Measurements from ENCODE around the gene MLLT10.

The MLLT10 gene

DNA sequence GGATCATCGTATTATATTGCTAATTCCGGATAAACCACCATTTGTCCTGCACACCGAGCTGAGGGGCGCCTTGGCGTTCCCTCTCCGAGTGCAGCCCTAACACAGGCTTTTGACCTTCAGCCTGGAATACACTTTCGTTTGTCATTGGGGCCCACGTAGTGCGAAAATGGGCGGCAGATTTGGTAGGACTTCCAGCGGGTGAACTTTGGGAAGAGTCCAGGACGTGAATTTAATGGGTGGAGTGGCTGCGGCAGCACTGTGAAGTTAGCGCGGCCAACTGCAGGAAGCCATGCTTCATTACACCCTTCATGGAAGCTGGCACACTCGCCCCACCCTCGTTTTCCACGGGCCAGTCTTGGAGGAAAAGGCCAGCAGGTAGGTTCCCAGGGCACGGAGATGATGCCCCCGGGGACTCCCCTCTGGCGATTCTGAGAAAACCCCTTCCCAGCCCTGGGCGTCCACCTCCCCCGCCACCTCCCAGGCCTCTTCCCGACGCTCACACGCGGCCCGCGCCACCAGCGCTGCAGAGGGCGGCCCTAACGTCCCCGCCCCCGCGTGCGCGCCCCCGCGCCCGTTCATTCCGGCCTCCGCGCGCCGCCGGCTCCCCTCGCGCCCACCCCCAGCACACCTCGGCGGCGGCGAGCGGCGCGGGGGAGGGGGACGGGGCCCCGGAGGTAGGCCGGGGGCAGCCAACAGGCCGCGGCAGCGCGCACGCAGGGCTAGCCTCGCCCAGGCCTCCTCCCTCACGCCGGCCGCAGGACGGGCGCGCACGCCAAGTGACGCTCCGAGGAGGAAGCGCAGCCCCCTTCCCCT lies at the start of gene MLLT10:
MLLT10 (plus strand) TSS at position 766 of the 813 bp plus-strand sequence. CDS start 413 bp downstream, outside the sequence.
- DNase-seq: peak; percentile 99

DNA sequence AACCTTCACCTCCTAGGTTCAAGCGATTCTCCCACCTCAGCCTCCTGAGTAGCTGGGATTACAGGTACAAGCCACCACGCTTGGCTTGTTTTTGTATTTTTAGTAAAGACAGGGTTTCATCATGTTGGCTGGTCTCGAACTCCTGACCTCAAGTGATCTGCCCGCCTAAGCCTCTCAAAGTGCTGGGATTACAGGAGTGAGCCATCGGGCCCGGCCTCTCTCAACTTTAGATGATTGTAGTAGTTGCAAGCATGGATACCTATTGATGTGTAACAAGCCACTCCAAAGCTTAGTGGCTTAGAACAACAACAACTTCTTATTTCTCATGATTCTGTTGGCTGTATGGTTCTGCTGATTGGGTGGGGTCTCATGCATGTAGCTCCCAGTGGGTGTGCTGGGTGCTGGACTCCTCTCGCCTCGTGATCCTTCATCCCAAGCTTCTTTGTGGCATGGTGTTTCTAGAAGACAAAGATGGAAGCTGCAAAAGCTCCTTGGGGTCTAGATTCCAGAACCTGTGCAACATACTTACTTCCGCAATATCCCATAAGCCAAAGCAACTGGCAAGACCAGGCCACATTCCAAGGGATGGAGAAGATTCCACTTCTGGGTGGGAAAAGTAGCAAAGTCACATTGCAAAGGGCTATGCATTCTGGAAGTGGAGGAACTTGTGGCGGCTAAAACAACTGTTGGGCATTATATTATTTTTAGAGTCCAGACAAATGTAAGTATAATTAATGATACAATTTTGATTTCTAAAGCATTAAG lies 46.4 kb upstream of the MLLT10 start:
- no peak for DNase-seq

DNA sequence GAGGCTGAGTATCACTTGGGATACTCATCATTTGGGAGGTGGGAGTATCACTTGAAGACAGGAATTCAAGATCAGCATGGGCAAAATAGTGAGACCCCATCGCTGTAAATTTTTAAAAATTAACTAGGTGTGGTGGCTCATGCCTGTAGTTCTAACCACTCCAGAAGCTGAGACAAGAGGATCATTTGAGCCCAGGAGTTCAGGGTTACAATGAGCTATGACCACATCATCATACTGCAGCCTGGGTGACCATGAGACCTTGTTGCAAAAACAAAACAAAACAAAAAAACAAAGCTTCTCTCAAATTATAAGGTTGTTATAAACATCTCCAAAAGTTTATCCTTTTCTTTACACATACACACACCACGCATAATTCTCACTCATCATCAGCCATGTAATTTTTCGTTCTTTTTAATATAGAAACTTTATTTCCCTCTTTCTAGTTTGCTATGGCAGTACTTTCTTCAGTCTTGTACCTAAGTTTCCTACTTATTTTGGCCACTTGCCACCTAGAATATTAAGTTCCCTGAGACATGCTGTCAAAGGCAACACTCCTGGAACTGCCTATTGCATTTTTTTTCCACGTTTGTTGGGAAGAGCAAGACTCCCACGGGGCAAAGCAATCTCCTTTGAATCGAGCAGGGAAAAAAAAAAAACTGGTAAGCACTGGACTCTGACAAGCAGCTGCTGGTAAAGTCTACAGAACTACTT lies 45.6 kb upstream of the MLLT10 start:
- DNase-seq: no peak

DNA sequence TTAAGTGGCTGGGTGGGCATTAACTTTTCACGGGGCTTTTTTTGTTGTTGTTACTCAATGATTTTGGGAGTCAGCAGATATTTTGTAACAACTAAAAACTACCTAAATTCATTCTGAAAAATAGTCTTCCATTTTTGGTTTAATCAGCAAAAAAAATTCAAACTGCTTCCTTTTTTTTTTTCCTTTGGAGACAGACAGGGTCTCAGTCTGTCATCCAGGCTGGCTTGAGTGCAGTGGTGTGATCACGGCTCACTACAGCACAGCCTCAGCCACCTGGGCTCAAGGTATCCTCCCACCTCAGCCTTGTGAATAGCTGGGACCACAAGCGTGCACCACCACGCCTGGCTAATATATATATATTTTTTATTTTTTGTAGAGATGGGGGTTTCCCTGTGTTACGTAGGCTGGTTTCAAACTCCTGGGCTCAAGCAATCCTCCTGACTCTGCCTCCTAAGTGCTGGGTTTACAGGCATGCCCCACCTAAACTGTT lies 45.0 kb upstream of the MLLT10 start:
- no peak for DNase-seq

DNA sequence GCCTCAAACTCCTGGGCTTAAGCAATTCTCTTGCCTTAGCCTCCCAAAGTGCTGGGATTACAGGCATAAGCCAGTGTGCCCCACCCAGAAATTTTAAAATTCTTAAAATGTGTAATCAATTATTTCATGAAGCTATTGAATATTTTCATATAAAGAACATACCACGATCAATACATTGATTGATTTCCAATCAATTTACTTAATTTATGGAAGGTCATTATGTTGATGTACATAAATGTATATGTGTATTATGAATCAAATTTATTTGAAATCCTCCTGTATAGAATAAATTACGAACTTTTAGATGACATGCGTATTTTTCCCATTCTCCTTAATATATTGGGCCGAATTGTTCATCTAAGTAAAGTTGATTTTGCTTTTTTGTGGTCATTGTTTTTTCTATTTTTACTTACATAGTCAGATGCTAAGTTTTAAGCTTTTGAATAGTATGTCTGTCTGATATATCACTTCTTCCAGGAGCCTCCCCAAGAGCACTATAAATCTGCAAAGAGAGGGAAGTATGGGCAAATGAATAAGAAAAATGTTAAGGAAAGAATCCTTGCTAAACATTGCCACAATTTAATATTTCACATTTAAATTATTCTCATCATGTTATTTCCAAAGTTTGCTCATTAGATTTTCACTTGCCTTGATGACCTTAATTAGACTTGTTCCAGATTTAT lies 43.9 kb upstream of the MLLT10 start:
- DNase-seq: no peak

DNA sequence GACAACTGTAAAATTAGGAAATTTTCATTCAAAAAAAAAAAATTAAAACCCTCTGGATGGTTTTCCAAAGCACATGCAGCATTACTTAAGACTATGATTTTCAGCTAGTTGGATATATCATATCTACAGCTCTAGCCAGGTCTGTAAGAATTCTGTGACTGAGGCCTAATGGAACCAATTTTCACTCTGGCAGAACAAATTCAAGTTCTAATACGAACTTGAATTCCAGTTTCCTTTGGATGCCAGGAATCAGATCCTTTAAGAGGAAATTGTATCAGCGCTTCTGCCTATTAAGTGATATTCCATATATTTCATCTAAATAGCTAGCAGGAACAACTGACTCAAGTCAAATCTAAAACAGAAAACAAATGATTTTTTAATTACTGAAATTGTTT lies 43.3 kb upstream of the MLLT10 start:
- no peak for DNase-seq

DNA sequence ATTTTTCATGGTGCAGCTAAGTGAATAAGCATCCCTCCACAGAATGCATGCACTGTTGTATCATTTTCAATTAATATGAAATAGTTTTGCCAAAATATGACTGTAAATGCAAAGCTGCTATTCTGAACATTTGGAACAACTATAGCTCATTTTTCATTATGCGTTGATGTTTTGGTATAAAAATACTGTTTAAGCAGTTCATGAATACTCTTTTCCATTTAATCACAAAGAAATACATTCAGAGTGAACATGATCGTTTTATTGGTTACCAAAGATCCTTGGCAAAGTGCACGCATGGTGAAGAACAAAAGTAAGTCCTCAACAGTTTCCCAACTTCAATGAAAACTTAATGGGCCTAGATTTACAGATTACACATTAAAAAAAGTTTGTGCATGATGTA lies 41.6 kb upstream of the MLLT10 start:
- no peak for DNase-seq

DNA sequence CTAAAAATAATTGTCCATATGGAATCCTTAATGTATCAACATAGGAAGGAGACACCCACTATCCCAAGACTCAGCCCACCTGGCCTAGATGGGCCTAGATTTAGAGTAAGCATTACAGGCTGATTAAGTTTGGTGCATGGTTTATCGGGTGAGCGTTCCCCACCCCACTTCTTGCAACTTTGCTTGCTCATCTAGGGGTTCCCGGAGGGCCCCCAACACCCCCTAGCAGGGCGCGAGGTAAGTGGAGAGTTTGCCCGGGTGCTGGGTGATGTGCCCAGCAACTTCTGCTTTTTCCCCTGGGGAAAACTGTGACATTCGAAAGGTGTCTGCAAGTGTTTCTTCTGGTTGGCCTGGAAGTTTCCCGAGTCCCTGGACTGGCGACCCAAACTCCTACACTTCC lies 40.2 kb upstream of the MLLT10 start:
- no peak for DNase-seq

DNA sequence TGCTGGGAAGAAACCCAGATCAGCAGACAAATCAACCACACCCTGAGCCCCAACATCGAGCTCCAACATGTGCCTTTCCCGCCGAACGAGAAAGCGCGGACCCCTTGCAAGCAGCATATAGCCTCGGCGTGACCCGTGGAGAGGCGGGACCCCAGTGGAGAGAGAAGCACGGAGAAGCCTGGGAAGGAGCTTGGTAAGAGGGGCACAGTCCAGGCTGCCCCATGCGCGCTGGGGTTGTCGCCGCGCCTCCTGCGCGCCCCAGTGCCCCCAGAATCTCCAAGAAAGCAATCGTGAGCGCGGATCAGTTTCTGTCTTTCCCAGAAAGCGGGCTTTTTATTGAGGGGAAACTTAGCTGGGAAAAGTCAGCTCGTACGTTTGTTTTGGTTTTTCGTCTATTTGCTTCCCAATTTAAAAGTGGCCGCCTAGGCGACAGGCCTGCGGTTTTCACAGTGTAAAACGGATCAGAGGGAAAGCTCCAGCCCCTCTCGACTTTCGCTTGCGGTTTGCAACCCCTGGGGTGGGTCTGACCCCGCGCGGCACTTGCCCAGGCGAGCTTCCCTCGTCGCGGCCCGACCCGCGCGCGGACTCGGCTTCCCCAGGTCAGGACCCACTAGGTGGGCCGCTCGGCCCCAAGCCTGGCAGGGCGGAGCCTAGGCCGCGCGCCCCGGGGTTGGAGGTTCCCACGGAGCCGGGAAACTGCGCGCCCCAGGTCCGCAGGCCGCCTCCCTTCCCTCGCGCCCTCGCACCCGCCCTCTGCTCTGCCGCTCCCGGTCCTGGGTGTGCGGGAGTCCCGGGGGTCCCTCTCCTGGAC lies 39.6 kb upstream of the MLLT10 start:
- DNase-seq: peak; percentile 62

DNA sequence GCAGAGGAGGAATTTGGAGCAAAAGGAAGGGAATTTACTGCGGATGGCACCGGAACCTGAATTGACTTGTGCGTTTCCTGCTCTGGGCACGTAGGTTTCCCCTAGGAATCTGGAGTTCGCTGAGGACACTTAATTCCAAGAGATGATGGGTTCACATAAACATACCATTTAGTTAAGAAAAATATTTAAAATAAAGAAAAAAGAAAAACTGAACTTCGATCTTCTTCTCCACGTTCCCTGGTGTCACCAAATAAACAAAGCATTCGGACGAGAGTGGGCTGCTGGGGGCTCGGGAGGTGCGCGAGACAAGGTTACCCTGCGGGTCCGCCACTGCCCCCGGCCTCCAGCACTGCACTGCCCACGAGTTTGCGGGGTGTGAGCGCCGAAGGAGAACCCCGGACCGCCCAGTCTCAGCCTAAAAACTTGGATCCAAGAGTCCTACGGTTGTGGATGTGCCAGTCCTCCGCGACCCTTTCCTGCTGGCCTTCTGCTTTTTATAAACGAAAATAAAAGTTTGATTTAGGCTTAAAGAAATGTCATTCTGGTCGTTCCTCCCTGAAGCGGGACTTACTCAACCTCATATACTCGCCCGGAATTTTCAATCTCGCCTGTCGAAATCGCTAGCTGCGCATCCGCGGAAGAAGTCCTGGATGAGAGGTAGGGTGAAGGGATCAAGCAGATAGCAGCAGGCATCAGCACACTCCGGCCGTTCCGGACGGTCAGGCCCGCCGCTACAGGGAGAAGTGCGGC lies 38.9 kb upstream of the MLLT10 start:
- no peak for DNase-seq

DNA sequence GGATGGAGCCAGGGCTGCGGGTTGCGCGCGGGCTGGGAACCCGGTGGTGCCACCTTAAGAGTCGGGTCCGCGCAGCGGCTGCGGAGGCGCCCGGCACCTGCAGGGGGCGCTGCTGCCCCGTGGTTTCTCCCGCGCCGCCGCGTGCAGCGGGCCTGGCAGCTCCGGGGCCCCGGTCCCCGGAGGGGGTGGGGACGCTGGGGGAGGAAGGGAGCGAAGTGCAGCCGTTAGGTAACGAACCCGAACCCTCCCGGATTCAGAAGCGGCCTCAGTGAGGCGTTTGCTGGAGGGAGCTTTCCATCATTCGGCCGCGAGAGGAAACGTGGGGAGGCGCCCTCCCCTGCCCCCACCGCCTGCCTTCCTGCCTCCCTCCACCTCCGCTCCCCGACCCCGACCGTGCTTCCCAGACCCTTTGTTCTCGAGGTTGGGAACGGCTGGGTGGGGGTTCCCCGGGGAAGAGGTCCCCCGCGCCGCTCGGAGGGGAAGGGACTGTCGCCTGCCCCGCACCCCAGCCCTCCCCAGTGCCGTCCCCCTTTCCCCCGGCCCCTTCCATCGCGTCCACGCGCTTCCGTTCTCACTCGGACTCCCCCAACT lies 38.2 kb upstream of the MLLT10 start:
- peak; percentile 91 for DNase-seq

DNA sequence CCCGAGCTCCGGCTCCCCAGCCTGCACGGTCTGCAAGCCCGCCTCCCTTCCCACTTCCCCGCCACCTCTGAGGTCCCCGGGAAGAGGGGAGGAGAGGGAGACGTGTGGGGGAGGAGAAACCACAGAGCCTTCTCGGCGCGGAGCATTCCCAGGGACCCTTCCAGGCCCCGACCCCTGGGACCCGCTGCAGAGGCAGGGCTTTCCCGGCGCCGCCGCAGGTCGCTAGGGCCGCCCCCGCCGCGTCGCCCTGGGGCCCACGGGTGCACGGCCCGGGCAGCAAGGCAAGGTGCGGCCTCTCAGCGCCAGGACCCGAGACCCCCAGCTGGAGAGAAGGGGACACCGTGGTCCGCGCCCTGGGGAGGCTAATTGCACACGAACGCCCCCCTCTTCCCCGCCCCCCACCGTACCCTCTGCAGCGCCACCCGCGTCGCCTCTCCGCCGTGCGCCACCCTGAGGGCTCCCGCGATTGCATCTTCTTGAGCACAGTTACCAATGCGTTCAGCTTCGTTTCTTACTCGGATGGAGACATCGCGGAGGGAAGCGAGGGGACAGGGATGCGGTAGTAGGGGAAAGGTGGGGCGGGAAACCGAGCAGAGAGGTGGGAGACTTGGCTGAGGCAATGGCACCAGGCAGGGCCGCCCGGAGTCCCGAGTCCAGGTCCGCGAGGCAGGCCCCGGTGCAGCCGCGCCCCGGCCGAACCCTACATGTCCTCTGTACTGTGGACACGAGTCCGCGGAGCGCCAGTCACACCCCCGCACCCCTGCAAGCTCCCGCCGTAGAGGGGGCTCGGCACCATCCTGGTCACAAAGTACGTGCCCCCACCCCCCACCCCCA lies 37.5 kb upstream of the MLLT10 start:
- peak; percentile 79 for DNase-seq

DNA sequence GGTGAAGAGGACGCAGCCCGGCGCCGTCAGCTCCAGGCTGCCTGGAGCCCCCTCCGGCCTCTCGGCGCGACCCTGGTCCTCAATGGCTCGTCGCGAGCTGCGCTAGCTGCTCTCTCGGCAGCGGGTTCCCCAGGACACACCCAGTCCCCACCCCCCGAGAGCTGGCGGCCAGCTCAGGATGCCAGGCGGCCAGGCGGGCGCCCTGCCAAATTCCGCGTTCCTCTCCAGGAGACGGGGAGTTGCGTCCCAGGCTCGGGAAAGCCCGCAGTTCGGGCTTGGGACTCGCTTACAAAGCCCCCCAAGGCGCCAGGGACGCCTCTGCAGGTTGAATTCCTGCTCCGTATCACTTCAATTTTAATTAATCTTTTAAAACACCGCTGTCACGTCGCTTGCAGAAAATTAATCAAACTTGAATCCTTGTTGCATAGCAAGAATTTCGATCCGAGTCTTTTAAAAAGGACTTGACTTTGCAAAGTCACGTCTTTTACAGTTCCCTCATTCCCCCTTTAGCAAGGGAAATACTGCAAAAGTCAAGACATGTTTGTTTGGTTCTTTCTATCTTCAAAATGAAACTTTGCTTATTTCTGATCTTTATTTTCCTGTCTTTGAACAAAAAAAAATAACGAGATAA lies 36.7 kb upstream of the MLLT10 start:
- peak; percentile 94 for DNase-seq

DNA sequence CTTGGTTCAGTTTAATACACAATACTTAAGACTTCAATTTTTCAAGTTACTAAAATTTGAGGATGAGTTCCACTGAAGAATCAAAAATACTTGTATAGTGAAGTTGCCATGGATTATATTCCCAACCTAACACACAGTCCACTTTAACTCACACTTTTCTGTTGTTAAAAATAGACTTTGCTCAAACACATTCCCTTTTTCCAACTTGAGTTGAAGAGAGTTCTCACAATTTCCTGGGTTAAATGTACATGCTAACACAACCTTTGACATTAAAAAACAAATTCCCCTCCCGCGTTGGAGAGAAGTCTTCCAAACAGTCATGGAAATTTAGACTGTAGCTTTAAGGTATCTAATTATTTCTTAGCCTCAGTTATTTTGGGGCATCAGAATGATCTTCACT lies 35.7 kb upstream of the MLLT10 start:
- no peak for DNase-seq

DNA sequence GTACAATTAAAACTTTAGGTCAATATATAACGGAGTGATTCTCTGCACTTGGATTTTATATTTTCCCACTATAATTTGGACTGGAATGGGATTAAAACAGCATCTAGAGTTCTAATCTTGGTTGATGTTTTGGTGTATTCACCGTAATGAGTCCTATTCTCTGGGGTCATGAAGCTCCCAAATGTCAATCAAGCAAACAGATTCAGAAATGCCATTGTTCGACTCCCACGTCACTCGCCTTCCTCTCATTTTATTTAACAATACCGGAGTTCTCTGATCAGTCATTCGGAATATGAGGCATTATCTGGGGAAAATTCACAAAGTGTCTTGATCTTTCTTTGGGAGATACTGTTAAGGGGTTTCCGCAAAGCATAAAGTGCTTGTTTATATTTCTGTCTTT lies 35.0 kb upstream of the MLLT10 start:
- DNase-seq: no peak

DNA sequence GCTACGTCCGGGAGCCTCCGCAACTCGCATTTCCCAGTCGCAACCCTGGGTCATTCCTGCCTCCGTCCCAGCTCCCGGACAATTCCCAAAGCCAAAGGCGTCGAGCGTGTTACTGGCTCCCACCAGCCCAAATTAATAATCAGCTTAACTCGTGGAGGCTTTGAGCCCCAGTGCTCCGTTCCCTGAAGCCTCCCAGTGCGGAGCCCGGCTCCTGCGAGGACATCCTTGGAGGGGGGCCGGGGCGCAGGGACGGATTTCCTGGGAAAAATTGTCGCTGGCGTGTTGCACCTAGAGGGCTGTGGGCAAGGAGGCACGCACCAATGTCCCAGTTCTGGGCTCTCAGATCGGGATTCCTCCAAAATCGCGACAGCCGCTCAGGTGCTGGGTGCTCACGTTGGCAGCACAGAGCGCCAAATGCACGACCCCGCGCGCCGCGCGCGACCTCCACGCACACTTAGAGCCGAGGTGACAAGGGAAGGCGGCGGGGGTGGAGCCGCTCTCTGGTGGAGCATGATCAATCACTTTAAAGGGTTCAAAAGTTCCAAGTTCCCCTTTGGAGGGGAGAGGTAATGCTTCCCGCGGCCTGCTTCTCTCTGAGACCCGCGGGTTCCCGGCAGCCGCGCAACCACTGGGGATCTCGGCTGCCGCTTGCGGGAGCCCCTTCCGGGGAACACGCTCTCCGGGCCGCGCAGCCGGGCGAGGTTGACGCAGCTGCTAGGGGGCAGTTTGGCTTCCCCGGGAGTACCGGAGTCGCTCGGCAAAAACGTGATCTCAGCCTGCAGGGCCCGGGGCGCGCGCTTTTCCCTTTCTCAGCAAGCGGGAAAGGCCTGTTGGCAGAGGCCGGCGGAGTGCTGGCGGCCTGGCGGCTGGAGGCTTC lies 34.1 kb upstream of the MLLT10 start:
- no peak for DNase-seq

DNA sequence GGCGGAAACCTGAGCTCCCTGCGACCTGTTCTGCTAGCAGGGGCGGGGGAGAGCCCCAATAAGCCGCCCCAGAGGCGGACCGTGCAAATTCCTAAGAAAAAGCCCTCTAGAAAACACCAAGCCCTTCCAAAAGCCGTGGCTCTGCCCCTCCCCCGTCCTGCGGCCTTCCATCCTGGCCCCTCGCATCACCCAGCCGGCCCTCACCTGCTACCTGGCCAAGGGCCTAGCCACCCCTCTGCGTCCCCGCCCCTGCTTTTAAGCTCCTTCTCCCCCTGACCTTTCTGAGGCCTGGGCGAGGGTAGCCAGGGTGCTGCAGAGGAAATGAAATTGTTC lies 33.5 kb upstream of the MLLT10 start:
- DNase-seq: no peak

DNA sequence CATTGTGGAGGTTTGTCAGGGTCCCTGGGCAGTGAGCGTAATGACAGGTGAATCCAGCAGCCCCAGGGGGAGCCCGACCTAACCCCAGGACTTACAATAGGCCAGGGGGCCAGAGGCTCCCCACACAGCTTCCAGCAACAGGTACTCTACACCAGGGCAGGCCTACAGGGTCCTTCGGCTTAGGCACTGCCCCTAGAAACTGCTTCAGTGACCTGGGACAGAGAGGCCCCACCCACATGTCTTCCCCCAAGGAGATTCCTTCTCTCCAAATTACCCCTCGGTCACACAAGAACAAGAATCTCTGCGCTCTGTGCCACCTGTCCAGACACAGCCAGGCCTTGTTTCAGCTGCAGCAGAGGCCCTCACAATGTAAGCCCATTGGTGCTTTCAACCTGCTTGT lies 32.9 kb upstream of the MLLT10 start:
- no peak for DNase-seq

All from NCI-H146 (cell line).